GM23338 (cell line): ENCODE data around the gene SERGEF. TPM values are rescaled to one million over a fixed set of nuclear protein-coding genes. Genes with fewer than 3 reads are reported as not detected.

Experiments
- ATAC-seq: fragments of 200-7000 bp; cut with Tn5 transposase; 3 replicates; pipeline ENCODE4 v1.9.1; 2020
- DNase-seq: peaks from one replicate; pipeline ENCODE4 v3.0.0-alpha.2; 2015; ENCODE audit warnings: low spot score
- H2AFZ ChIP-seq: fragments of 200-600 bp; sonication (generic); 2 replicates; pipeline ENCODE4 v1.8.0; 2016; ENCODE audit warnings: antibody characterized with exemption, mild to moderate bottlenecking, moderate library complexity
- H3F3A ChIP-seq: fragments of 200-600 bp; sonication (generic); replicated peaks from 2 replicates; pipeline ENCODE4 v1.8.0; 2017; ENCODE audit warnings: antibody characterized with exemption, mixed run types, low read depth
- H3K27ac ChIP-seq: fragments of 200-600 bp; sonication (generic); 2 replicates; pipeline ENCODE4 v1.6.1; 2016; ENCODE audit warnings: low read depth
- H3K27me3 ChIP-seq: fragments of 200-600 bp; sonication (generic); 2 replicates; pipeline ENCODE4 v1.8.0; 2016; ENCODE audit warnings: mild to moderate bottlenecking, mixed run types, moderate library complexity; ENCODE audit not compliant: insufficient read depth
- H3K36me3 ChIP-seq: fragments of 200-600 bp; sonication (generic); 2 replicates; pipeline ENCODE4 v1.8.0; 2016; ENCODE audit warnings: mild to moderate bottlenecking; ENCODE audit not compliant: insufficient read depth
- H3K4me1 ChIP-seq: fragments of 200-600 bp; sonication (generic); 2 replicates; pipeline ENCODE4 v1.8.0; 2016; ENCODE audit warnings: mild to moderate bottlenecking, moderate library complexity; ENCODE audit not compliant: insufficient read depth
- H3K4me2 ChIP-seq: fragments of 200-600 bp; sonication (generic); 2 replicates; pipeline ENCODE4 v1.7.1; 2017; ENCODE audit warnings: mixed run types
- H3K4me3 ChIP-seq: fragments of 200-600 bp; sonication (generic); 2 replicates; pipeline ENCODE4 v1.6.1; 2016; ENCODE audit warnings: mixed run types
- H3K79me2 ChIP-seq: fragments of 200-600 bp; sonication (generic); replicated peaks from 2 replicates; pipeline ENCODE4 v1.8.0; 2017; ENCODE audit warnings: mild to moderate bottlenecking; ENCODE audit not compliant: insufficient read depth
- H3K9me2 ChIP-seq: fragments of 200-600 bp; sonication (generic); 2 replicates; pipeline ENCODE4 v1.8.0; 2017; ENCODE audit not compliant: insufficient read depth
- H4K20me1 ChIP-seq: fragments of 200-600 bp; sonication (generic); replicated peaks from 2 replicates; pipeline ENCODE4 v1.8.0; 2017; ENCODE audit warnings: mild to moderate bottlenecking; ENCODE audit not compliant: insufficient read depth
- H3K27ac Mint-ChIP-seq: 2 replicates; pipeline ENCODE4 v1.8.0; 2020; ENCODE audit warnings: inconsistent platforms, mild to moderate bottlenecking, moderate library complexity, mixed read lengths
- H3K27me3 Mint-ChIP-seq: 3 replicates; pipeline ENCODE4 v1.8.0; 2022; ENCODE audit warnings: low read depth, mild to moderate bottlenecking, moderate library complexity, mixed read lengths, inconsistent platforms; ENCODE audit not compliant: insufficient read depth, poor library complexity
- H3K36me3 Mint-ChIP-seq: 3 replicates; pipeline ENCODE4 v1.8.0; 2021; ENCODE audit warnings: low read depth, mild to moderate bottlenecking, inconsistent platforms, moderate library complexity, mixed read lengths
- H3K4me1 Mint-ChIP-seq: 3 replicates; pipeline ENCODE4 v1.8.0; 2020; ENCODE audit warnings: mild to moderate bottlenecking, inconsistent platforms, mixed read lengths
- H3K4me3 Mint-ChIP-seq: 3 replicates; pipeline ENCODE4 v1.8.0; 2021; ENCODE audit warnings: moderate library complexity, mild to moderate bottlenecking, inconsistent platforms, mixed read lengths
- H3K9me3 Mint-ChIP-seq: 3 replicates; pipeline ENCODE4 v1.8.0; 2020; ENCODE audit warnings: moderate library complexity, mild to moderate bottlenecking, inconsistent platforms, mixed read lengths
- CREB1 ChIP-seq: fragments of 250-450 bp; sonication (Bioruptor Pico); IDR thresholded peaks from 2 replicates; pipeline ENCODE4 v1.5.0; 2020; ENCODE audit warnings: low read depth, mild to moderate bottlenecking, moderate library complexity
- ETS1 ChIP-seq: IDR thresholded peaks from 2 replicates; pipeline ENCODE4 v1.6.1; 2016; ENCODE audit warnings: antibody characterized with exemption
- EZH2 ChIP-seq: fragments of 200-600 bp; sonication (generic); IDR thresholded peaks from one replicate; pipeline ENCODE4 v1.8.0; 2017; ENCODE audit warnings: antibody characterized with exemption, mild to moderate bottlenecking, low read depth; ENCODE audit not compliant: unreplicated experiment
- EZH2phosphoT487 ChIP-seq: fragments of 200-600 bp; sonication (generic); IDR thresholded peaks from one replicate; pipeline ENCODE4 v1.8.1; 2018; ENCODE audit warnings: antibody characterized with exemption; ENCODE audit not compliant: unreplicated experiment
- JUNB ChIP-seq: IDR thresholded peaks from one replicate; pipeline ENCODE4 v1.6.1; 2016; ENCODE audit warnings: antibody characterized with exemption; ENCODE audit not compliant: unreplicated experiment
- NANOG ChIP-seq: IDR thresholded peaks from 2 replicates; pipeline ENCODE4 v1.6.1; 2016; ENCODE audit warnings: antibody characterized with exemption, borderline replicate concordance
- POLR2AphosphoS5 ChIP-seq: IDR thresholded peaks from 2 replicates; pipeline ENCODE4 v1.6.1; 2016; ENCODE audit warnings: antibody characterized with exemption, low read depth
- STAT1 ChIP-seq: IDR thresholded peaks from one replicate; pipeline ENCODE4 v1.6.1; 2016; ENCODE audit warnings: antibody characterized with exemption; ENCODE audit not compliant: unreplicated experiment
- ZNF114 ChIP-seq: fragments of 250-450 bp; sonication (Bioruptor Pico); IDR thresholded peaks from 2 replicates; pipeline ENCODE4 v1.5.0; 2020; ENCODE audit warnings: mild to moderate bottlenecking, moderate library complexity
- ZNF331 ChIP-seq: fragments of 250-450 bp; sonication (Bioruptor Pico); IDR thresholded peaks from 2 replicates; pipeline ENCODE4 v1.5.0; 2020; ENCODE audit warnings: low read depth, mild to moderate bottlenecking, moderate library complexity
- polyA plus RNA-seq: library from polyadenylated mRNA; unstranded; fragments of >200 nt; fragmentation: Nextera tagmentation; extraction: Ambion mirVana; gene quantifications from 2 replicates; pipeline ENCODE4 v1.2.1, GENCODE V29; 2016
- total RNA-seq: library from RNA; depleted of rRNA; stranded (reverse); fragments of >200 nt; shearing (Covaris generic); gene quantifications from 2 replicates; pipeline ENCODE4 v1.2.3, GENCODE V29; 2014
- TF ChIP-seq, protein P1 (sequence below), 2 experiments: fragments of 200-600 bp in 1 of 2; sonication (generic) in 1 of 2; conservative IDR thresholded peaks; 2 replicates each; pipeline versions ENCODE4 v1.5.1 to v1.6.1; 2016 to 2017; ENCODE audit warnings: antibody characterized with exemption in 2 of 2, low read depth in 2 of 2, mild to moderate bottlenecking in 2 of 2, moderate library complexity in 1 of 2
- TF ChIP-seq, protein P2 (sequence below): IDR thresholded peaks from one replicate; pipeline ENCODE4 v1.6.1; 2018; ENCODE audit warnings: antibody characterized with exemption; ENCODE audit not compliant: unreplicated experiment
- TF ChIP-seq, protein P3 (sequence below): fragments of 250-450 bp; sonication (Bioruptor Pico); IDR thresholded peaks from 2 replicates; pipeline ENCODE4 v1.5.0; 2020; ENCODE audit warnings: mild to moderate bottlenecking, moderate library complexity

The SERGEF gene
- total and polyA plus RNA-seq, 2 experiments from 2014 or later: 24.2 to 27.9 TPM

DNA sequence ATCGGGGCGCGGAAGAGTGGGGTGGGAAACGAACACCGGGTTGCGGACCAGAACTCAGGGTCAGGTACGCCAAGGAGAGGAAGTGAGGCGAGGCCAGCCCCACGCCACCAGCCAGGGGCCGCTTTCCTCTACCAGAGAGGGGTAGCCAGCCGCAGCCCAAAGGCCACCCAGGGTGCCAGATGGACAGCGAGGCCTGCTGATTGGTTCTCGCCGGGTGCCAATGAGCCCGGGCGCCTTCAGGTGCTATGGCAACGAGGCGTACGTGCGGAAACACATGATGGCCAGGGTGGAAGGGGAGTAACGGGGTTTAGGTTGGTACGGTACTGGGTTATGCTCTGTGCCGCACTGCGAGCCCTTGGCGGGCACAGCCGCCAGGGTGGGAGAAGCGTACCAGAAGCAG lies 128.9 kb downstream of the SERGEF start:
- no peaks in the 10 kb centered on the region for H3K79me2 ChIP-seq
- H3K27me3 Mint-ChIP-seq: no peaks in the 10 kb centered on the region
- H3K27me3 ChIP-seq: no peaks in the 10 kb centered on the region
- no peaks in the 10 kb centered on the region for H3K36me3 ChIP-seq
- H3K4me1 ChIP-seq: peaks cover 4% of the 10 kb centered on the region; the same call in 1 of the 2 replicates
- DNase-seq: peak; percentile 27
- no peaks in the 10 kb centered on the region for H3F3A ChIP-seq
- no peak overlapping the region for H3K4me3 ChIP-seq
- H3K27ac Mint-ChIP-seq: no peak overlapping the region
- no peaks in the 10 kb centered on the region for H4K20me1 ChIP-seq
- no peaks in the 10 kb centered on the region for H3K36me3 Mint-ChIP-seq
- peak; percentile 35; the same call in 2 of the 3 replicates for ATAC-seq
- H3K27ac ChIP-seq: no peak overlapping the region
- peaks cover 24% of the 10 kb centered on the region; the same call in 2 of the 3 replicates for H3K4me1 Mint-ChIP-seq
- H3K9me2 ChIP-seq: no peaks in the 10 kb centered on the region
- H2AFZ ChIP-seq: no peak overlapping the region
- H3K4me2 ChIP-seq: no peak overlapping the region
- TF ChIP-seq EZH2: no peak
- TF ChIP-seq ZNF331 (CRISPR knock-in tag): no peak
- TF ChIP-seq STAT1: no peak
- no peak for TF ChIP-seq POLR2AphosphoS5
- no peak for TF ChIP-seq EZH2phosphoT487
- TF ChIP-seq JUNB: no peak
- TF ChIP-seq, protein P1, sequence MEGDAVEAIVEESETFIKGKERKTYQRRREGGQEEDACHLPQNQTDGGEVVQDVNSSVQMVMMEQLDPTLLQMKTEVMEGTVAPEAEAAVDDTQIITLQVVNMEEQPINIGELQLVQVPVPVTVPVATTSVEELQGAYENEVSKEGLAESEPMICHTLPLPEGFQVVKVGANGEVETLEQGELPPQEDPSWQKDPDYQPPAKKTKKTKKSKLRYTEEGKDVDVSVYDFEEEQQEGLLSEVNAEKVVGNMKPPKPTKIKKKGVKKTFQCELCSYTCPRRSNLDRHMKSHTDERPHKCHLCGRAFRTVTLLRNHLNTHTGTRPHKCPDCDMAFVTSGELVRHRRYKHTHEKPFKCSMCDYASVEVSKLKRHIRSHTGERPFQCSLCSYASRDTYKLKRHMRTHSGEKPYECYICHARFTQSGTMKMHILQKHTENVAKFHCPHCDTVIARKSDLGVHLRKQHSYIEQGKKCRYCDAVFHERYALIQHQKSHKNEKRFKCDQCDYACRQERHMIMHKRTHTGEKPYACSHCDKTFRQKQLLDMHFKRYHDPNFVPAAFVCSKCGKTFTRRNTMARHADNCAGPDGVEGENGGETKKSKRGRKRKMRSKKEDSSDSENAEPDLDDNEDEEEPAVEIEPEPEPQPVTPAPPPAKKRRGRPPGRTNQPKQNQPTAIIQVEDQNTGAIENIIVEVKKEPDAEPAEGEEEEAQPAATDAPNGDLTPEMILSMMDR (conservative IDR thresholded peaks at IDR 0.05; ENCODE audit: low read depth in 2 of 2): no peak
- no peak for TF ChIP-seq CREB1 (CRISPR knock-in tag)
- TF ChIP-seq, protein P2, sequence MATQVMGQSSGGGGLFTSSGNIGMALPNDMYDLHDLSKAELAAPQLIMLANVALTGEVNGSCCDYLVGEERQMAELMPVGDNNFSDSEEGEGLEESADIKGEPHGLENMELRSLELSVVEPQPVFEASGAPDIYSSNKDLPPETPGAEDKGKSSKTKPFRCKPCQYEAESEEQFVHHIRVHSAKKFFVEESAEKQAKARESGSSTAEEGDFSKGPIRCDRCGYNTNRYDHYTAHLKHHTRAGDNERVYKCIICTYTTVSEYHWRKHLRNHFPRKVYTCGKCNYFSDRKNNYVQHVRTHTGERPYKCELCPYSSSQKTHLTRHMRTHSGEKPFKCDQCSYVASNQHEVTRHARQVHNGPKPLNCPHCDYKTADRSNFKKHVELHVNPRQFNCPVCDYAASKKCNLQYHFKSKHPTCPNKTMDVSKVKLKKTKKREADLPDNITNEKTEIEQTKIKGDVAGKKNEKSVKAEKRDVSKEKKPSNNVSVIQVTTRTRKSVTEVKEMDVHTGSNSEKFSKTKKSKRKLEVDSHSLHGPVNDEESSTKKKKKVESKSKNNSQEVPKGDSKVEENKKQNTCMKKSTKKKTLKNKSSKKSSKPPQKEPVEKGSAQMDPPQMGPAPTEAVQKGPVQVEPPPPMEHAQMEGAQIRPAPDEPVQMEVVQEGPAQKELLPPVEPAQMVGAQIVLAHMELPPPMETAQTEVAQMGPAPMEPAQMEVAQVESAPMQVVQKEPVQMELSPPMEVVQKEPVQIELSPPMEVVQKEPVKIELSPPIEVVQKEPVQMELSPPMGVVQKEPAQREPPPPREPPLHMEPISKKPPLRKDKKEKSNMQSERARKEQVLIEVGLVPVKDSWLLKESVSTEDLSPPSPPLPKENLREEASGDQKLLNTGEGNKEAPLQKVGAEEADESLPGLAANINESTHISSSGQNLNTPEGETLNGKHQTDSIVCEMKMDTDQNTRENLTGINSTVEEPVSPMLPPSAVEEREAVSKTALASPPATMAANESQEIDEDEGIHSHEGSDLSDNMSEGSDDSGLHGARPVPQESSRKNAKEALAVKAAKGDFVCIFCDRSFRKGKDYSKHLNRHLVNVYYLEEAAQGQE: no peak
- TF ChIP-seq ZNF114 (CRISPR knock-in tag): no peak
- TF ChIP-seq, protein P3, sequence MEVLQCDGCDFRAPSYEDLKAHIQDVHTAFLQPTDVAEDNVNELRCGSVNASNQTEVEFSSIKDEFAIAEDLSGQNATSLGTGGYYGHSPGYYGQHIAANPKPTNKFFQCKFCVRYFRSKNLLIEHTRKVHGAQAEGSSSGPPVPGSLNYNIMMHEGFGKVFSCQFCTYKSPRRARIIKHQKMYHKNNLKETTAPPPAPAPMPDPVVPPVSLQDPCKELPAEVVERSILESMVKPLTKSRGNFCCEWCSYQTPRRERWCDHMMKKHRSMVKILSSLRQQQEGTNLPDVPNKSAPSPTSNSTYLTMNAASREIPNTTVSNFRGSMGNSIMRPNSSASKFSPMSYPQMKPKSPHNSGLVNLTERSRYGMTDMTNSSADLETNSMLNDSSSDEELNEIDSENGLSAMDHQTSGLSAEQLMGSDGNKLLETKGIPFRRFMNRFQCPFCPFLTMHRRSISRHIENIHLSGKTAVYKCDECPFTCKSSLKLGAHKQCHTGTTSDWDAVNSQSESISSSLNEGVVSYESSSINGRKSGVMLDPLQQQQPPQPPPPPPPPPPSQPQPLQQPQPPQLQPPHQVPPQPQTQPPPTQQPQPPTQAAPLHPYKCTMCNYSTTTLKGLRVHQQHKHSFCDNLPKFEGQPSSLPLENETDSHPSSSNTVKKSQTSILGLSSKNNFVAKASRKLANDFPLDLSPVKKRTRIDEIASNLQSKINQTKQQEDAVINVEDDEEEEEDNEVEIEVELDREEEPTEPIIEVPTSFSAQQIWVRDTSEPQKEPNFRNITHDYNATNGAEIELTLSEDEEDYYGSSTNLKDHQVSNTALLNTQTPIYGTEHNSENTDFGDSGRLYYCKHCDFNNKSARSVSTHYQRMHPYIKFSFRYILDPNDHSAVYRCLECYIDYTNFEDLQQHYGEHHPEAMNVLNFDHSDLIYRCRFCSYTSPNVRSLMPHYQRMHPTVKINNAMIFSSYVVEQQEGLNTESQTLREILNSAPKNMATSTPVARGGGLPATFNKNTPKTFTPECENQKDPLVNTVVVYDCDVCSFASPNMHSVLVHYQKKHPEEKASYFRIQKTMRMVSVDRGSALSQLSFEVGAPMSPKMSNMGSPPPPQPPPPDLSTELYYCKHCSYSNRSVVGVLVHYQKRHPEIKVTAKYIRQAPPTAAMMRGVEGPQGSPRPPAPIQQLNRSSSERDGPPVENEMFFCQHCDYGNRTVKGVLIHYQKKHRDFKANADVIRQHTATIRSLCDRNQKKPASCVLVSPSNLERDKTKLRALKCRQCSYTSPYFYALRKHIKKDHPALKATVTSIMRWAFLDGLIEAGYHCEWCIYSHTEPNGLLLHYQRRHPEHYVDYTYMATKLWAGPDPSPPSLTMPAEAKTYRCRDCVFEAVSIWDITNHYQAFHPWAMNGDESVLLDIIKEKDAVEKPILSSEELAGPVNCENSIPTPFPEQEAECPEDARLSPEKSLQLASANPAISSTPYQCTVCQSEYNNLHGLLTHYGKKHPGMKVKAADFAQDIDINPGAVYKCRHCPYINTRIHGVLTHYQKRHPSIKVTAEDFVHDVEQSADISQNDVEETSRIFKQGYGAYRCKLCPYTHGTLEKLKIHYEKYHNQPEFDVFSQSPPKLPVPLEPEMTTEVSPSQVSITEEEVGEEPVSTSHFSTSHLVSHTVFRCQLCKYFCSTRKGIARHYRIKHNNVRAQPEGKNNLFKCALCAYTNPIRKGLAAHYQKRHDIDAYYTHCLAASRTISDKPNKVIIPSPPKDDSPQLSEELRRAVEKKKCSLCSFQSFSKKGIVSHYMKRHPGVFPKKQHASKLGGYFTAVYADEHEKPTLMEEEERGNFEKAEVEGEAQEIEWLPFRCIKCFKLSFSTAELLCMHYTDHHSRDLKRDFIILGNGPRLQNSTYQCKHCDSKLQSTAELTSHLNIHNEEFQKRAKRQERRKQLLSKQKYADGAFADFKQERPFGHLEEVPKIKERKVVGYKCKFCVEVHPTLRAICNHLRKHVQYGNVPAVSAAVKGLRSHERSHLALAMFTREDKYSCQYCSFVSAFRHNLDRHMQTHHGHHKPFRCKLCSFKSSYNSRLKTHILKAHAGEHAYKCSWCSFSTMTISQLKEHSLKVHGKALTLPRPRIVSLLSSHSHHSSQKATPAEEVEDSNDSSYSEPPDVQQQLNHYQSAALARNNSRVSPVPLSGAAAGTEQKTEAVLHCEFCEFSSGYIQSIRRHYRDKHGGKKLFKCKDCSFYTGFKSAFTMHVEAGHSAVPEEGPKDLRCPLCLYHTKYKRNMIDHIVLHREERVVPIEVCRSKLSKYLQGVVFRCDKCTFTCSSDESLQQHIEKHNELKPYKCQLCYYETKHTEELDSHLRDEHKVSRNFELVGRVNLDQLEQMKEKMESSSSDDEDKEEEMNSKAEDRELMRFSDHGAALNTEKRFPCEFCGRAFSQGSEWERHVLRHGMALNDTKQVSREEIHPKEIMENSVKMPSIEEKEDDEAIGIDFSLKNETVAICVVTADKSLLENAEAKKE (CRISPR knock-in tag): no peak
- TF ChIP-seq ETS1: no peak
- TF ChIP-seq NANOG: no peak
- H3K4me3 Mint-ChIP-seq: no peak overlapping the region
- H3K9me3 Mint-ChIP-seq: no peaks in the 10 kb centered on the region
